ENCODE data around the gene PCDHGB2. TPM values are rescaled to one million over a fixed set of nuclear protein-coding genes. Genes with fewer than 3 reads are reported as not detected.
"Not testable (repeated sequence)": the region's sequence is repeated elsewhere in the genome, so short reads cannot be mapped to it uniquely, and the experiment has no call there.

The PCDHGB2 gene
- total and polyA plus RNA-seq, 12 donors: 0.10 to 6.3 (median 2.8) TPM

DNA sequence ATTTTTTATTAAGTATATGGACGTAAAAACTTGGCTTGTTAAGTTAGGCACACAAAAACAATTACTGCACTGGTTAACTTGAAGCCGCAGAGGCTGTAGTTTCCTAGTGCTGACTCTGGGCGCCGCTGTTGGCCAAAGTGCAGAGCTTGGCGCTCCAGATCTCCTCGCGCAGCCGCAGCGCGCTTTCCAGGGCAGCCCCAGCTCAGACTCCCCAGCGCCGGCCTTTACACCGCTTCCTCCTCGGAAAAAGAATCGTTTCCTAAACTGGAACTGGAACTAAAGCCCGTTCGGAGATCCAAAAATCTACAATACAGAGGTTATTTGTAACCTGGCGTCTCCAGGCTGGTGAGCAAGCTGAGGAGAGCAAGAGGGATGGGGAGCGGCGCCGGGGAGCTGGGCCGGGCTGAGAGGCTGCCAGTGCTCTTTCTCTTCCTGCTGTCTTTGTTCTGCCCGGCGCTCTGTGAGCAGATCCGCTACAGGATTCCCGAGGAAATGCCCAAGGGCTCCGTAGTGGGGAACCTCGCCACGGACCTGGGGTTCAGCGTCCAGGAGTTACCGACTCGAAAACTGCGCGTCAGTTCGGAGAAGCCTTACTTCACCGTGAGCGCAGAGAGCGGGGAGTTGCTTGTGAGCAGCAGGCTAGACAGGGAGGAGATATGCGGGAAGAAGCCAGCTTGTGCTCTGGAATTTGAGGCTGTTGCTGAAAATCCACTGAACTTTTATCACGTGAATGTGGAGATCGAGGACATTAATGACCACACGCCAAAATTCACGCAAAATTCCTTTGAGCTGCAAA is 38.2 kb downstream of the PCDHGB2 start, which contains the start of gene PCDHGB5:
TSS of gene PCDHGB5 (plus strand) at position 192 of the 796 bp plus-strand sequence. CDS start at position 373, 181 bp downstream.
- WGBS, 4 donors: 2 to 10% (median 7%) methylated on average over 7 to 24 of the region's 43 CpGs
- H3K36me3 ChIP-seq (replicated peaks in 1 of 2); intact Hi-C loops (cut with DNase I); H3K27me3 ChIP-seq; H3K27ac ChIP-seq; H3K4me1 ChIP-seq (replicated peaks in 1 of 2): not testable (repeated sequence)
- peaks cover 5 to 40% (median 8%) of the 10 kb centered on the region in 3 donors for H3K9me3 ChIP-seq (replicated peaks in 1 of 3)
- TF ChIP-seq, protein P1, sequence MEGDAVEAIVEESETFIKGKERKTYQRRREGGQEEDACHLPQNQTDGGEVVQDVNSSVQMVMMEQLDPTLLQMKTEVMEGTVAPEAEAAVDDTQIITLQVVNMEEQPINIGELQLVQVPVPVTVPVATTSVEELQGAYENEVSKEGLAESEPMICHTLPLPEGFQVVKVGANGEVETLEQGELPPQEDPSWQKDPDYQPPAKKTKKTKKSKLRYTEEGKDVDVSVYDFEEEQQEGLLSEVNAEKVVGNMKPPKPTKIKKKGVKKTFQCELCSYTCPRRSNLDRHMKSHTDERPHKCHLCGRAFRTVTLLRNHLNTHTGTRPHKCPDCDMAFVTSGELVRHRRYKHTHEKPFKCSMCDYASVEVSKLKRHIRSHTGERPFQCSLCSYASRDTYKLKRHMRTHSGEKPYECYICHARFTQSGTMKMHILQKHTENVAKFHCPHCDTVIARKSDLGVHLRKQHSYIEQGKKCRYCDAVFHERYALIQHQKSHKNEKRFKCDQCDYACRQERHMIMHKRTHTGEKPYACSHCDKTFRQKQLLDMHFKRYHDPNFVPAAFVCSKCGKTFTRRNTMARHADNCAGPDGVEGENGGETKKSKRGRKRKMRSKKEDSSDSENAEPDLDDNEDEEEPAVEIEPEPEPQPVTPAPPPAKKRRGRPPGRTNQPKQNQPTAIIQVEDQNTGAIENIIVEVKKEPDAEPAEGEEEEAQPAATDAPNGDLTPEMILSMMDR (IDR thresholded peaks at IDR 0.05): peak in 5 of 6 experiments; percentile 23 to 46 (median 30)
- H3K4me3 ChIP-seq: peak within 1 kb of the TSS in 1 of 4 donors; percentile 30
- DNase-seq: peak in 3 of 7 donors; percentile 24 to 45 (median 32)

GRCh38 chr5:141398608-141399007 is 38.8 kb downstream of the PCDHGB2 start:
- Histone ChIP-seq H3K36me3 (replicated peaks in 1 of 2) (no peaks in the 10 kb centered on the region), H3K27ac (no peak overlapping the region), H3K4me3 (no peak overlapping the region), H3K4me1 (replicated peaks in 1 of 2) (no peaks in the 10 kb centered on the region), H3K27me3 (no peaks in the 10 kb centered on the region), H3K9me3 (replicated peaks in 1 of 3) (peaks cover 5 to 42% (median 8%) of the 10 kb centered on the region in 3 donors)
- TF ChIP-seq, protein P1 (IDR thresholded peaks at IDR 0.05): no peak
- no peak for TF ChIP-seq POLR2A (IDR thresholded peaks at IDR 0.05)
- WGBS, 4 donors: 19 to 44% (median 23%) methylated on average over 9 to 15 of the region's 15 CpGs
- no peak for DNase-seq
- intact Hi-C loops (cut with DNase I): no loop called here

DNA sequence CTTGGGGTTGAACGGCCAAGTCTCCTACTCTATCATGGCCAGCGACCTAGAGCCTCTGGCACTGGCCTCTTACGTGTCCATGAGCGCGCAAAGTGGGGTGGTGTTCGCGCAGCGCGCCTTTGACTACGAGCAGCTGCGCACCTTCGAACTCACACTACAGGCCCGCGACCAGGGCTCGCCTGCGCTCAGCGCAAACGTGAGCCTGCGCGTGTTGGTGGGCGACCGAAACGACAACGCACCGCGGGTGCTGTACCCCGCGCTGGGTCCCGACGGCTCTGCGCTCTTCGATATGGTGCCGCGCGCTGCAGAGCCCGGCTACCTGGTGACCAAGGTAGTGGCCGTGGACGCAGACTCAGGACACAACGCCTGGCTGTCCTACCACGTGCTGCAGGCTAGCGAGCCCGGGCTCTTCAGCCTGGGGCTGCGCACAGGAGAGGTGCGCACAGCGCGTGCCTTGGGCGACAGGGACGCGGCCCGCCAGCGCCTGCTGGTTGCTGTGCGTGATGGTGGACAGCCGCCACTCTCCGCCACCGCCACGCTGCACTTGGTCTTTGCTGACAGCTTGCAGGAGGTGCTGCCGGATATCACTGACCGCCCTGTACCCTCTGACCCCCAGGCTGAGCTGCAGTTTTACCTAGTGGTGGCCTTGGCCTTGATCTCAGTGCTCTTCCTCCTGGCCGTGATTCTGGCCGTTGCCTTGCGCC is 39.9 kb downstream of the PCDHGB2 start:
- no peak for TF ChIP-seq POLR2A (IDR thresholded peaks at IDR 0.05)
- TF ChIP-seq, protein P1 (IDR thresholded peaks at IDR 0.05): no peak
- Histone ChIP-seq H3K9me3 (replicated peaks in 1 of 3) (peaks cover 5 to 44% (median 8%) of the 10 kb centered on the region in 3 donors), H3K36me3 (replicated peaks in 1 of 2) (no peaks in the 10 kb centered on the region), H3K27ac (no peak overlapping the region), H3K4me1 (replicated peaks in 1 of 2) (no peaks in the 10 kb centered on the region), H3K27me3 (no peaks in the 10 kb centered on the region), H3K4me3 (no peak overlapping the region)
- DNase-seq: no peak
- intact Hi-C loops (cut with DNase I): no loop called here
- 19 to 24% (median 21%) methylated on average over 3 to 61 of the region's 61 CpGs for WGBS, 4 donors

- peak in 2 of 7 donors; percentile 34 to 42 for DNase-seq
- Histone ChIP-seq H3K9me3 (replicated peaks in 1 of 3) (peaks cover 0 to 64% (median 8%) of the 10 kb centered on the region in 3 donors), H3K4me3 (peak within 1 kb of the TSS in 1 of 4 donors; percentile 41), H3K36me3 (replicated peaks in 1 of 2) (no peaks in the 10 kb centered on the region), H3K27me3 (no peaks in the 10 kb centered on the region), H3K27ac (no peak within 1 kb of the TSS), H3K4me1 (replicated peaks in 1 of 2) (no peaks in the 10 kb centered on the region)
- TF ChIP-seq, protein P1 (IDR thresholded peaks at IDR 0.05): peak in 3 of 6 experiments; percentile 32 to 37 (median 34)
- no peak for TF ChIP-seq POLR2A (IDR thresholded peaks at IDR 0.05)
- WGBS, 4 donors: 10 to 14% (median 11%) methylated on average over 10 to 27 of the region's 27 CpGs
- intact Hi-C loops (cut with DNase I): no loop called here
Observed at GRCh38 chr5:141402553-141403243, 42.9 kb downstream of the PCDHGB2 start, which contains the start of gene PCDHGA9. Gene PCDHGA9, plus strand, starts transcription at chr5:141402778. Its CDS starts 175 bp downstream, at chr5:141402953.

All from adrenal gland (tissue), 12 donors.